ENCODE measurements around the gene BMF.

The BMF gene

DNA sequence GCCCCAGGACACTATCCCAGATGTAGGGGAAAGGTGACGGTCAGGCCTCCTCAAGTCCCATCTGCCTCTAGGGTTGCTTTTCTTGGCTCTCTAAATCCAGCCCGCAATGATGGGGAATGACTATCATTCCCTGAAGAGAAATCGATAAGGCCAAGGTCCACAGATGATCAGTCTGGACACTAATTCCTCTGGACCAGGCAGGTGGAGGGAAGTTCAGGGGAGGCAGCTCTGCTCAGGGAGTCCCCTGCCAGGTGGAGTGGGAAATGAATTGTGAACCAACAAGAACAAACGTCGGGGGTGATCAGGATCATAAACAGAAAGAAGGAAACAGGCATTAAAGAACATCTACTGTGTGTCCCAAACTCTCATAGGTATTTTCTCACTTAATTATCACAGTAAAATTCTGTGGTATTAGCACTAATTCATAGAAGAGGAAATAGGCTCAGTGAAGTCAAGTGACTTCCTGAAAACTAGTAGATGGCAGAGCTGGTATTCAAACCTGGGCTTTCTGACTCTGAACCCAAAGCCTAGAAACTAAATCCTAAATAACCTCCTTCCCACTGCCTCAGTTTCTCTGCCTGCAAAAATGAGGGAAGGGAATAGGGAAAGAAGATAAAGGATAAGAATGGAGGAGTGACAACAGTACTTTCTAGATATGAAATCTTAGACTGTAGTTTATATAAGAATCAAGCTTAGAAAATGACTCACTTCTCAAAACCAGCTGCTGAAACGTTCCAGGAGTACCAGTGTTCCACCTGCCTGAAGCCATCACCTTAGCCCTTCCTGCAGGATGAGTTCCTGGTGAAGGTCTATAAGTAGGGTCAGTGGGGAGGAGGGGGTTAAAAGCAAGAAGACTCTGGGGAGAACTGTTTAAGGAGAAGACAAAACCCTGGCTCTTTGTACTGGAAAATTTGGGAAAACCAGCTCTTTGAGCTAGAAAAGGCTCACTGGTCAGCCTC lies 7.5 kb downstream of the BMF start:
- no peak for FAIRE-seq

GRCh38 chr15:40100123-40100946 lies 8.3 kb downstream of the BMF start:
- no peak for FAIRE-seq

- peak; percentile 97 for FAIRE-seq
These were observed 10.0 kb downstream of the BMF start for GRCh38 chr15:40098489-40099261.

GRCh38 chr15:40097968-40098476 lies 10.7 kb downstream of the BMF start:
- no peak for FAIRE-seq

DNA sequence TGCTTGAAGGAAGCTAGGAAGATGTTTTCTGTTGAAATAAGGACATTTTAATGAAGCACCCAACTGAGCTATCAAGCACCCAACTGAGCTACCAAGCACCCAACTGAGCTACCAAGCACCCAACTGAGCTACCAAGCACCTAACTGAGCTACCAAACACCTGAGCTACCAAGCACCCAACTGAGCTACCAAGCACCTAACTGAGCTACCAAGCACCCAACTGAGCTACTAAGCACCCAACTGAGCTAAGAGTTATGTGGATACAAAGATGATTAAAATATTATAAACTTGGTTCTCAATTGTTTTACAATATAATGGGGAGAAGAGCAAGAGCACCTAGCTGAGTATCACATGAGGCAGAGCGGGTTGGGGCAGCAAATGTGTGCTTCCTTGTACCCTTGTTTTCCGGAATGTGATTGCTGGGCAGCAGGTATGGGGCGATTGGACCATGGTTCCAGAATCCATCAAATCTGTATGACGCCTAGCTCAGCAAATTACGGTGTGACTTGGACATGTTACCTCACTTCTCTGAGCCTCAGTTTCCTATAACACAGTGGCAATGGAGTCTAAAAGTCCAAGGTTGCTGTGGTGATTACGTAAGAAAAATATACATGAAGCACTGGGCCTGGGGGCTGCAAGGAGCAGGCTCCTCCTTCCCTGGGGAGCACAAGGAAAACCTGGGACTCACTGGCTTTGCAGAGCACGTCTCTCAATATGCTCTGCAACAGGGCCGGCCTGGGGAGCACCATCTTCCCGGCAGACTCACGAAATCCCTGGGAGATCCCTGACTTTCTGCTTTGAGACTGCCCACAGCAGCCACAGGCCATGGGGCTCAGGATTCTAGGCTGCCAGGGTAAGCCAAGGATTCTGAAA lies 11.3 kb downstream of the BMF start:
- FAIRE-seq = no peak

DNA sequence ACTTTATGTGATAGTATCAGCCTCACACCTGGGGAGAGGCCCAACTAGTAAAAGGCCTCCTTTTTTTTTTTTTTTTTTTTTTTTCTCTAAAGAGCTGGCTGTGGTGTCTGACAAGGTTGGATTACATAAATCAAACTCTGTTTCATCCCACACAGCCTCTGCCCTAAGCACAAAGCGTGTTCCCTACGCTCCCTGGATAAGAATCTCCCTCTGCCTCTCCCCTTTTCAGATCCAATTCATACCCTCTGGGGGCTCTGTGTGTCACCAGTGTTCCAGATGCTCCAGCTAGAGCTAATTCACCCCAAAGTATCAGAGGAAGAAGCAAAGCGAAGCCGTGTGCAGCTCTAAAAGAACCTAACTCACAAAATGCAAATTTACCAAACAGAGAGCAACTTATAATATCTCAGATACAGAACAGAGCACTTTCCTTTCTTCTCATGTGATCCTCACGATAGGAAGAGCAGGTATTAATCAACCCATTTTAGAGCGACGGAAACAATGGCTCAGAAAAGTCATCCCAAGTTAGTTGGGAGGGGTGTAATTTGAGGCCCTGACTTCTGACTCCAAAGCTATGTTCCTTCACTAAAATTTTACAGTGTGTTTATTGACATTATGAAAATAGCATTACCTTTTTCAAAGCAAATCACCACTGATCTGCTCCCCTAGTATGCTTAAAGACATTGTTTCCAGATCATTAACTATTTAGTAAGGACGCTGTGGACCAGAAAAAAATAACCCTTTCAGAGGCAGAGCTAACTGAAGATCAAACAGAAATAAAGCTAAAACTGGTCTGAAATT lies 12.4 kb downstream of the BMF start:
- FAIRE-seq = peak; percentile 89

DNA sequence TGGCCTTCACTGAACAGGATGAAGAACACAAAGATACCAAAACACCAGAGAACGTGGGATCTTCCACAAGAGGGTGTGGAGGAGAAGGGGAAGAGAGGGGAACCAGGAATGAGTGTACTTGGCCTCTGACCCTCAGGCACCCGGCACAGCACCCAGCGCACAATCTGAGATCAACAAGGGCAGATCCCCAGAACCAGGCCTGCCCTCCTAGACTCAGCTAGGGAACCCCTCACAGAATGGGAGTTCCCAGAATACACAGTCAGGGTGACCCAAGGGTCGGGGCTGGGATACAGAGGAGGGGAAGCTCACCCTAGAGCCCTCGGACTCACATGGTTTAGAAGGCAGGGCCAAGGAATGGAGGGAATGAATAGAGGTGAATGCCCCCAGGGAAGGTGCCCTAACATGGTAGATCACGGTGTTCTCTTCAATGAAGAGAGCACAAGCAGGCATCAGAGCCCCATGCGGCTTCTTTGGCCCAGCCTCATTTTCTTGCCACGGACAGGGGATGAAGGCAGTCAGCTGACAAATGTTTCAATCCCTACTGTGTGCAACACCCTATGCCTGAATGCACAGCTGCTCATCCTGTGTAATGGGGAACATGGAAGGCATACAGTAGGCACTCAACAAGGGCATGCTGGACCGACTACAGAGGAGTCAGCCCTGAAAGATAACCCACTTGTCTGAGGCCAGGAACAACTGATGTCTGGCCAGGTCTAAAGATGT lies 13.1 kb downstream of the BMF start:
- FAIRE-seq = no peak

- no peak for FAIRE-seq
These were observed 14.5 kb downstream of the BMF start for GRCh38 chr15:40094156-40094555.

DNA sequence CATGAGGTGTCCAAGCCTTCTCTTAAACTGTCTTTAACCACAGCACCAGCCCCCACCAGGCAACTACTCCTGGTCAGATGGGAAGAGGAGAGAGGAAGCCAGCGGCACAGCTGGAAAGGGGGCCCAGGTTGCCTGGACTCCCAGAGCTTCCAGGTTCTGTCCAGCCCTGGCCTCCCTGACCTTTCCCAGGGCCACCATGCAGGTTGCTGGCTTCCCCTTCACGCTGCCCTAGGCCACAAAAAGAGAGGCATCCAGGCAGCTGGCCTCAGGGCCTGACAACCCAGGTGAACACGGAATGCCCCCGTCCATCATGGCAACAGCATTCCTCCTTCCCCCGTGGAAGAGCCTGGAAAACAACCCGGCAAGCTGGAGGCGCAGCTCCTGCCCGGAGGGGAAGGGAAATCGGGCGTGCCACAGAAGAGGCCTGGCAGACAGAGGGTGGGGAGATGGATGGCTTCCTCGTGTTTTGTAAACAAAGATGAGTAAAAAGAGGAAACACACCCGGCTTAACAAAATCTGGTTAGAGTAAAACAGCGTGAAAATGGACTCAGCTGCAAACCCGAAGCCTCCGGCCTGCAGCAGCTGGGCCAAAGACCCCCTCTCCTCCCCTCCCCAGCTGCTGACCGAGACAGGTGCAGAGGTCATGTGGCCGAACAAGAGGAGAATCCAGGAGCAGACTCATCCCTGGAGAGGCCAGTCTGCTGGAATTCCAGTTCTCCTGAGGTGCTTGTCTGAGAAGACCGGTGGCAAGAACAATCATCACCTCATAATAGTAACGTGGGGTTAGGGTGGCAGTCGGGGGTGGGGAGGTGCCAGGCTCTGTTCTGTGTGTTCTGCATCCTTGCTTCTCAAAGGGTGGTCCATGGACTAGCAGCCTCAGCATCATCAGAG lies 15.5 kb downstream of the BMF start:
- no peak for FAIRE-seq

DNA sequence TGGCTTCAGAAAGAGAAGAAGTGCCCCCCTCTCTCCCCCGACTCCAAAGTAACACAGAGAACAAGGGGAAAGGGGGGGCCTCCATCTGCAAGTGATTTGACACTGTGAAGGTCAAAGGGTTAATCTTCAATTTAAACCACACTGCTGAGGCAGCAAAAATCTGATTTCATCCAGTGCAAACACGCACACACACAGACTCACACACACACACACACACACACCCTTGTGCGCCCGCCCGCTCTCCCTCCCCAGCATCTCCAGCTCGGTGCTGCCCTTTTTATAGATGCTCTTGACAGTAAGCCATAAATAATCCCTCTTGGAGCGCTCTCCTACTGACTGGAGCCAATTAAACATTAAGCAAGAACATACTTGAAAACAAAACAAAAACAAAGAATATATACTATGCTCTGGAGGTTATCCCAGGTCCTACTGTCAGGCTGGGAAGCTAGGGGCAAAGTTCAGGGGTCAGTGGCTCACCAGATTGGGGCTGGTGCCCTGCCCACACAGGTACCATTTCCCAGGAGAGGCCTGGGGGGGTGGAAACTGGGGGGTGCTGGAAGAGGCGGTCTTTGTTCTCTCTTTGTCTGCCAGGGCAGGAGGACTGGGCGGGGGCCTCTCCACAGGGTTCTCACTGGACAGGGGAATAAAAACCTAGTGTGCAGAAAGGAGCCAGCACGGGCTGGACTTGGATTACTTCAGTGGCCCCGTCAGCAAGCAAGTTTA lies 16.3 kb downstream of the BMF start:
- peak; percentile 41 for FAIRE-seq

DNA sequence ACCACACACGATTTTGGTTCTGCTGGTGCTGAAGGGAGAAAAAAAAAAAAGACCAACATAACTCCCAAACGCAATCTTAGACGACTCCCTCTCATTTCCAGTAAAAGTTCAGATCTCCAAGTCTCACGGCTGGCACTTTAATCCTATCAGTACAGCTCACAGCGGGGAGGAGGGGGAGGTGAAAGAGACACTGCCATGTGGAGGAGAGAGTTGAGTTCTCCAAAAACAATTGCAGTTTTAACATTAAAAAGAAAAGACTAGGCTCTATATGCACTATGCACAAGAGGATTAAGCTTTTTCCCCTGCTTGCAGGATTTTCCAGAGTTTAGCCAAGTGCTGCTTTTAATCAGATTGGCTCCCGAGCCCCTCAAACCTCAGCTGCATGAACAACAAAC lies 16.8 kb downstream of the BMF start:
- FAIRE-seq = no peak

- no peak for FAIRE-seq
These were observed 17.8 kb downstream of the BMF start for GRCh38 chr15:40090774-40091455.

DNA sequence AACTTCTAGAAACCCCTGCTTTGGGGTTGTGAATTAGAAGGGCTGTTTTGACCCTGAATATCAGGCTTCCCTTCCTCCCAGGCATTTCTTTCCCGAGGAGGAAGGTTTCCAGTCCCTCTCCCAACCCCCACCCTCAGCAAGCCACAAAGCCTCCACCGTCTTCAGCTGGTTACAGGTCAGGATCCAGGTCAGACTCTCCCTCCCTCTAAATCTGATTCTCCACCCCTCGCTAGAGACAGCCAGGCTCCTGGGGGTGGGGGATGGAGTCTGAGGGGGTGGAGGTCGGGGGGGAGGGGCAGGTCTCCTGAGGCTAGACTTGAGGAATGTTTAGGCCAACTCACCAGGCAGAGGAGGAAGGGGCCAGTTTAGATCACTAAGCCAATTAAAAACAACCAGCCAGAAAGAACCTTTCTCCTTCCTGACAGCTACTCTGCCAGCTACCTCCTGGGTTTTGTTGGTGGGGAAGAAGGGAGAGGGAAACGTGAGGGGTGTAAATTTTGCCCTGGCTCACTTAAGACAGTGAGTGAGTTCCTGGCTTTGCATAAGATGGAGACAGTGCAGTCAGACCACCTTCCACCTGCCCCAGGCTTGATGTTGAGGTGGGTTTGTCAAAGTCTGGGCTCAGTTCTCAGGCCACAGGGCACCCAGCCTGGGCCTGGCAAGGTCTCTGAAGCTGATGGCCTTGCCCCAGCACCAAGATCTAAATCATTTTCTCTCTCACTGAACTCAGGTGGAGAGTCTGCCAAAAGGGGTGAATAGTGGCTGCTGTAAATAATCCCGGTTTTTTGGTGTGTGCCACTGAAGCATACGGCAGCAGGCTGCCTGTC lies 19.5 kb downstream of the BMF start:
- no peak for FAIRE-seq

DNA sequence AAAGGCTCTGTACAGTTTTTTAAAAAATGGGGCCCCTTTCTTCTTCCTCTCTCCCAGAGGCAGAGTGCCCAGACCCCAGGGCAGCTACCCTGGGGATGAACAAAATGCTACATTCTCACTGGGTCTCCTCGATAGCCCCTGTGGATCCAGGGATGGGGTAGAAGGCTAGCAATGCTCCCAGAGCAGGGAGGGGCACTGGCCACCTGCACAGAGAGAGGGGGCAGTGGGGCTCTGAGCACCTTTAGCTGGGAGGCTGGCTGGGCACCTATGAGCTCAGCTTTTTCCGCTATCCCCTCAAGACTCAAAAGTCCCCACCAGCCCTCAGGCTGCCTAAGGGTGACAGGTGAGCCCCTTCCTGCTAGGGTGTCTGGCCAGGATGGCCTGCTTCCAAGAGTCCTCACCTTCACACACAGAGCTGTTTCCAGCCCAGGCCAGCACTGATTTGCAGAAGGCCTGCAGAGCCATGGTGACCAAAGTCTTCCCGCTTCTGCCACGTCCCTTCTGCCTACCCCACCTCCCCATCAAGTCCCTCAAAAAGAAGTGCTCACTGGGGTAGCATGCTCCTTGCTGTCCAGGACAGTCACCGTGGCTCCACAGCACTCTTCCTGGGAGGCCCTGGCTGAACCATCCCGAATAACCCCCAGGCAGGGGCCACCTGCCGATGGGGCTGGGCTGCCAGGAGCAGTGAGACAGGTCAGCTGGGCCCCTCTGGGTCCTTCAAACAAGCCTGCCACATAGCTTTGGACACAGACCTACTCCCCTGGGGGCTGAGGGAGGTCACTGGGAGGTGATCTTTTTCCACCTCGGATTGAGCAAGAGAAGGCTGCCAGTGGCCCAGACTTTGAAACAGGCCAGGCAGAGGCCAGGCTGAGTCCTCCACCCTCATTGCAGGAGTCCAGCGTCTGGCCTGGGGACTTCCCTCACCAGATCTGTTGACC lies 20.4 kb downstream of the BMF start:
- FAIRE-seq = no peak

- FAIRE-seq = no peak
These were observed 21.4 kb downstream of the BMF start for GRCh38 chr15:40087068-40087810.

Measured in islet of Langerhans (tissue), 1 donor.